Suprapubic skin (tissue), 4 donors: ENCODE measurements around the gene BLOC1S5. TPM values are rescaled to one million over a fixed set of nuclear protein-coding genes. Genes with fewer than 3 reads are reported as not detected.

Experiments
- DNase-seq, 2 donors: peaks; one replicate each; pipeline ENCODE4 v3.0.0-alpha.2; 2019; ENCODE audit warnings: low spot score in 2 of 2
- H3K27ac ChIP-seq: fragments of 200-600 bp; sonication (generic); one replicate; pipeline ENCODE4 v1.5.1; 2019
- H3K27me3 ChIP-seq: fragments of 200-600 bp; sonication (generic); one replicate; pipeline ENCODE4 v1.5.1; 2019
- H3K36me3 ChIP-seq: fragments of 200-600 bp; sonication (generic); one replicate; pipeline ENCODE4 v1.5.1; 2019
- H3K4me1 ChIP-seq: fragments of 200-600 bp; sonication (generic); one replicate; pipeline ENCODE4 v1.5.1; 2019
- H3K4me3 ChIP-seq: fragments of 200-600 bp; sonication (generic); one replicate; pipeline ENCODE4 v1.5.1; 2019; ENCODE audit warnings: mild to moderate bottlenecking
- H3K9me3 ChIP-seq: fragments of 200-600 bp; sonication (generic); one replicate; pipeline ENCODE4 v1.5.1; 2019
- EP300 ChIP-seq: sonication (generic); formaldehyde crosslinking; IDR thresholded peaks from one replicate; pipeline ENCODE4 v1.6.1; 2017; ENCODE audit warnings: antibody characterized with exemption
- POLR2A ChIP-seq, 2 donors: fragments of 450-650 bp; IDR thresholded peaks; one replicate each; pipeline ENCODE4 v1.6.1; 2017; ENCODE audit warnings: antibody characterized with exemption in 2 of 2, mild to moderate bottlenecking in 2 of 2, moderate library complexity in 2 of 2
- POLR2AphosphoS5 ChIP-seq, 3 donors: sonication (generic); formaldehyde crosslinking; IDR thresholded peaks; one replicate each; pipeline ENCODE4 v1.6.1; 2017; ENCODE audit warnings: antibody characterized with exemption in 3 of 3
- whole genome bisulfite sequencing: methylation state at CpG from one replicate; pipeline ENCODE4 v1.1.5; 2018; 5-methylcytosine and 5-hydroxymethylcytosine counted together
- total RNA-seq, 4 donors: library from RNA; depleted of rRNA; stranded (reverse); fragments of >200 nt; gene quantifications; one replicate each; pipeline ENCODE4 v1.1.0, GENCODE V29; 2016
- TF ChIP-seq, protein P1 (sequence below), 2 donors: fragments of 200-600 bp in 1 of 2; fragments of 450-650 bp in 1 of 2; sonication (generic) in 1 of 2; IDR thresholded peaks; one replicate each; pipeline ENCODE4 v1.5.1; 2016 to 2019; ENCODE audit warnings: antibody characterized with exemption in 2 of 2, mild to moderate bottlenecking in 1 of 2, moderate library complexity in 1 of 2

BLOC1S5 gene
- total RNA-seq, 4 donors from 2014 or later, result 9.1 to 13.6 (median 9.7) TPM

DNA sequence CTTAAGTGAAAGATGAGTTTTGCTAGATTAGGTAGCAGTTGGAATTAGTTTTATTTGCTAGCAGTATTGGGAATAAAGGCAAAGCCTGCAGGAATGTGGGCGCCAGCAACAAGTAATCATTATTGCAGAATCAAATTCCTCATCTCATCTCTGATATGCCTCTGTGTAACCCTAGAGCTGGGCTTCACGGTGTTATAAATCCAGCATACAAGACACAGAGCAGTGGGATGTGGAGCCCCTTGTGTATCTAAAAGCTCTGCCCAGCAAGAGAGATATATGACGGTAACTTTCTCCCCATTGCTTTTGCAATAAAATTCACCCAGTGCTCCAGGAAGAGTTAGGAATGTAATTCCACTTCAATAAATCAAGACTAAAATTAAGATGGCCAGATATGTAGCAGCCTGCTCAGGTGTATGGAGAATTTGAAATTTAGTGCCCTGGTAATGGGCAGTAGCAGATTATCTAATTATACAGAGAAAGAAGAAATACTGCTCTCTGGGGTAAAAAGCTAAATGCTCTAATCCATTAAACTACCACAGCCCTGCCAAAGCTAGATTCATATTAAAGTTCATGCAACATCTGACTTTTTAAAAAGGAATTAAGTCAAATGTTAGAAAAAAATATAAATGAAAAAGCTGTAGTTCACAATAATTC, 5.6 kb upstream of the BLOC1S5 start:
- no peaks in the 10 kb centered on the region for H3K9me3 ChIP-seq
- no peaks in the 10 kb centered on the region for H3K36me3 ChIP-seq
- no peaks in the 10 kb centered on the region for H3K27me3 ChIP-seq
- no peak for DNase-seq
- H3K4me1 ChIP-seq, result peaks cover 4% of the 10 kb centered on the region
- WGBS, result 61% methylated on average over 3 of the region's 3 CpGs
- no peak overlapping the region for H3K4me3 ChIP-seq
- no peak overlapping the region for H3K27ac ChIP-seq
- no peak for TF ChIP-seq POLR2A (IDR thresholded peaks at IDR 0.05)
- no peak for TF ChIP-seq POLR2AphosphoS5 (IDR thresholded peaks at IDR 0.05)
- TF ChIP-seq, protein P1, sequence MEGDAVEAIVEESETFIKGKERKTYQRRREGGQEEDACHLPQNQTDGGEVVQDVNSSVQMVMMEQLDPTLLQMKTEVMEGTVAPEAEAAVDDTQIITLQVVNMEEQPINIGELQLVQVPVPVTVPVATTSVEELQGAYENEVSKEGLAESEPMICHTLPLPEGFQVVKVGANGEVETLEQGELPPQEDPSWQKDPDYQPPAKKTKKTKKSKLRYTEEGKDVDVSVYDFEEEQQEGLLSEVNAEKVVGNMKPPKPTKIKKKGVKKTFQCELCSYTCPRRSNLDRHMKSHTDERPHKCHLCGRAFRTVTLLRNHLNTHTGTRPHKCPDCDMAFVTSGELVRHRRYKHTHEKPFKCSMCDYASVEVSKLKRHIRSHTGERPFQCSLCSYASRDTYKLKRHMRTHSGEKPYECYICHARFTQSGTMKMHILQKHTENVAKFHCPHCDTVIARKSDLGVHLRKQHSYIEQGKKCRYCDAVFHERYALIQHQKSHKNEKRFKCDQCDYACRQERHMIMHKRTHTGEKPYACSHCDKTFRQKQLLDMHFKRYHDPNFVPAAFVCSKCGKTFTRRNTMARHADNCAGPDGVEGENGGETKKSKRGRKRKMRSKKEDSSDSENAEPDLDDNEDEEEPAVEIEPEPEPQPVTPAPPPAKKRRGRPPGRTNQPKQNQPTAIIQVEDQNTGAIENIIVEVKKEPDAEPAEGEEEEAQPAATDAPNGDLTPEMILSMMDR (IDR thresholded peaks at IDR 0.05), result no peak

DNA sequence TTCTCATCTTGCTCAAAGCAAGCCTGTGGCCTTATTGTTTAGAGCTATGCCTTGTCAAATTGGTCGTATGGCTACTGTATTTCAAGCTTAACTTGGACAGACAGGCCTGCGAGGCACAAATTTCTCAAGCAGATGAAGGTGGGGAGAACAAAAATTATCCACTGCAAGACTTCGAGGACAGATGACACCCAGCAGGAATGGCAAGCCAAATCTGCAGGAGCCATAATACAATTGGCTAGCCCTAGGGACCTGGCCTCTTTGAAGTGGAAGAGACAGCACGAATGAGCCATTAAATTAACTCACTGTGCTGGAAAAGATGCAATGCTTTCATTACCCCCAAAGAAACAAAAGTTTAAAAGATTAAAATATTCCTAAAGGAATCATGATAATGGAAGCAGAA, 5.0 kb upstream of the BLOC1S5 start:
- TF ChIP-seq POLR2A (IDR thresholded peaks at IDR 0.05) (no peak), EP300 (no peak), POLR2AphosphoS5 (IDR thresholded peaks at IDR 0.05) (no peak)
- TF ChIP-seq, protein P1 (IDR thresholded peaks at IDR 0.05), result no peak
- WGBS, result 40% methylated on average over 4 of the region's 4 CpGs
- Histone ChIP-seq H3K36me3 (no peaks in the 10 kb centered on the region), H3K27me3 (no peaks in the 10 kb centered on the region), H3K27ac (no peak overlapping the region), H3K4me3 (no peak overlapping the region), H3K9me3 (no peaks in the 10 kb centered on the region), H3K4me1 (peaks cover 6% of the 10 kb centered on the region)
- DNase-seq, result no peak

DNA sequence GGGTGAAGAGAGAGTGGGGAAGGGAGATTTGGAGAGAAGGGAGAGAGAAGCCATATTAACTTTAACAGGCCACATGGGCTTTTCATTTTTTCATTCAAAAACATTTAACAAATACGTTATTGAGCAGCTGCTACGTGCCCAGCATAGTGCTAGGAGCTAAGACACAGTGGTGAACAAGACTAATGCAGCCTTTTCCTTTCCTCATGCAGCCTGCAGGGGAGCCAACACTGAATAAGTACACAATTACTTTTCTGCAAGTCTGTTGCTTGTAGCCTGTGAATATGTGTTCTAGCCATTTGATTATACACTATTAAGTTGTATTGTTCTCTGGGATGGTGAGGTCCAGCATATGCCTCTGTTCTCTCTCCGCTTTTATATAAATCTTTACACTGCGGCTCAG, 1.9 kb upstream of the BLOC1S5 start:
- Histone ChIP-seq H3K27me3 (no peaks in the 10 kb centered on the region), H3K4me1 (peaks cover 13% of the 10 kb centered on the region), H3K36me3 (no peaks in the 10 kb centered on the region), H3K9me3 (no peaks in the 10 kb centered on the region), H3K27ac (no peak overlapping the region), H3K4me3 (no peak overlapping the region)
- TF ChIP-seq EP300 (no peak), POLR2A (IDR thresholded peaks at IDR 0.05) (no peak), POLR2AphosphoS5 (IDR thresholded peaks at IDR 0.05) (no peak)
- TF ChIP-seq, protein P1 (IDR thresholded peaks at IDR 0.05), result no peak
- WGBS, result 92% methylated on average over 4 of the region's 4 CpGs
- no peak for DNase-seq

DNA sequence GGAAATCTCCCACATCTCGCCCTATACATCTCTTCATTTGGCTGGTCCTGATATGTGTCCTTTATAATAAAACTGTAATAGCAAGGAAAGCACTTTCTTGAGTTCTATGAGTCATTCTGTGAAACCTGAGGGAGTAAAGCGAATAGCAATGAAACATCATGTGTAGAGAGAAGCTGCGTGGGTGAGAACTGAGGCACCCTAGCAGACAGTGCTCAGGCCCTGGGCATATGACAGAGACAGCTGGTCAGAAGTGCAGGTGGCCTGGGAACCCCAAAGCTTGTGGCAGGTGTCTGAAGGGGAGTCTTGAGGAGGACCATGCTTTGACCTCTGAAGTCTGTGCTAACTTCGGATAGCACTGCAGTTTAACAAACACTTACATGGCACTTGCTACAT, 1.3 kb upstream of the BLOC1S5 start:
- 87% methylated on average over 4 of the region's 4 CpGs for WGBS
- H3K9me3 ChIP-seq, result no peaks in the 10 kb centered on the region
- no peak overlapping the region for H3K27ac ChIP-seq
- DNase-seq, result no peak
- TF ChIP-seq EP300 (no peak), POLR2AphosphoS5 (IDR thresholded peaks at IDR 0.05) (no peak), POLR2A (IDR thresholded peaks at IDR 0.05) (no peak)
- TF ChIP-seq, protein P1 (IDR thresholded peaks at IDR 0.05), result no peak
- H3K36me3 ChIP-seq, result peaks cover 4% of the 10 kb centered on the region
- H3K4me1 ChIP-seq, result peaks cover 13% of the 10 kb centered on the region
- H3K27me3 ChIP-seq, result no peaks in the 10 kb centered on the region
- H3K4me3 ChIP-seq, result no peak overlapping the region

DNA sequence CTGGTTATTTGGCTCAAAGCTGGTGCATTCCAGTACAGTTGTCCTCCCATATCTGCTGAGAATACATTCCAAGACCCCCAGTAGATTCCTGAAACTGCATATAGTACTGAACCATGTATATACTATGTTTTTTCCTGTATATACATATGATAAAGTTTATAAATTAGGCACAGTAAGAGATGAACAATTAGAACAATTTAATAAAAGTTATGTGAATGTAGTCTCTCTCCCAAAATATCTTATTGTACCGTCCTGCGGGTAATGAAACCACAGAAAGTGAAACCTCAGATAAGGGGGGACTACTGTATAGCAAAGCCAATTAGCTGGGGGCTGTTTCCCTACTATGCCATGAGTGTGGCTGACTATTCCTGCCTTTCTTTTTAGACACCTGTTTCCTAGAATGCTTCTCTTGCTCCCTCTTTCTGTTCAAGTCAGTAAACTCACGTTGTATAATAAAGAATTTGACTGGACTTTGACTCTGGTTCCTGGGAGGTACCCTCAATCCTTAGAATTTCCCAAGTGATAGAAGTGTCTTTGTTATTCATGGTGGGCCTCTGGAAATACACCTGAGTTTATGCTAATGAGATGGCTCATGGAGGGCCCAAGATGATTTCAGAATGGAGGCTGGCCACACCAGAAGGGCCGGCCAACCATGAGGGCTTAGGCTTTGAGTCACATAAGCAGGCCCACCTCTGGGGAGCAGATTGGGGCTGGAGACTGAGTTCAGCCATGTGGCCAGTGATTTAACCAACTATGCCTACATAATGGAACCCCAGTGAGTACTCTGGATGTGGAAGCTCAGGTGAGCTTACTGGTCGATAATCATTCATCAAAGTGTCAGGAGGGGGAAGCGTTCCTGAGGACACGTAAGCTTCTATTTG, 689 bp upstream of the BLOC1S5 start:
- 85% methylated on average over 7 of the region's 7 CpGs for WGBS
- Histone ChIP-seq H3K27me3 (no peaks in the 10 kb centered on the region), H3K9me3 (no peaks in the 10 kb centered on the region), H3K27ac (peak overlapping the region; percentile 87), H3K36me3 (peaks cover 8% of the 10 kb centered on the region), H3K4me3 (peak overlapping the region; percentile 83), H3K4me1 (peaks cover 13% of the 10 kb centered on the region)
- TF ChIP-seq POLR2A (IDR thresholded peaks at IDR 0.05) (no peak), POLR2AphosphoS5 (IDR thresholded peaks at IDR 0.05) (no peak), EP300 (no peak)
- no peak for DNase-seq
